Measurements from ENCODE around the gene TNIP2. TPM values are rescaled to one million over a fixed set of nuclear protein-coding genes. Genes with fewer than 3 reads are reported as not detected.

TNIP2 gene
- total and polyA plus RNA-seq, 2 of the 13 experiments (the other 11 are each of a cell fraction or from before 2014, with no cell fraction given) = 25.6 to 38.0 TPM

- TF ChIP-seq ZBTB2 (CRISPR knock-in tag; IDR thresholded peaks at IDR 0.05; ENCODE audit: low read depth) (peak; percentile 95), NR2F1 (CRISPR knock-in tag; IDR thresholded peaks at IDR 0.05) (no peak), ZNF20 (CRISPR knock-in tag; IDR thresholded peaks at IDR 0.05) (no peak), ZNF280D (CRISPR knock-in tag; IDR thresholded peaks at IDR 0.05) (no peak), ZNF784 (CRISPR knock-in tag; IDR thresholded peaks at IDR 0.05; ENCODE audit: borderline replicate concordance) (peak; percentile 85; the same call in 1 of the 2 replicates), KDM3A (CRISPR knock-in tag; IDR thresholded peaks at IDR 0.05; ENCODE audit: low read depth) (no peak), ZNF598 (CRISPR knock-in tag; IDR thresholded peaks at IDR 0.05; ENCODE audit: borderline replicate concordance) (no peak), REST (IDR thresholded peaks at IDR 0.05; ENCODE audit: borderline replicate concordance in 1 of 2, low read depth in 1 of 2, low read length in 2 of 2) (no peak), GRHL1 (CRISPR knock-in tag; conservative IDR thresholded peaks at IDR 0.05) (no peak), HDAC2 (CRISPR knock-in tag; IDR thresholded peaks at IDR 0.05) (0 out of 2 replicates have a peak, but pooled peaks have one; percentile 40), ARID5B (CRISPR knock-in tag; IDR thresholded peaks at IDR 0.05) (peak; percentile 20; the same call in 1 of the 2 replicates)
These were observed at the start of gene TNIP2 (continued) for GRCh38 chr4:2755821-2756690.
